HG02884 (cell line): Measurements from ENCODE around the gene PRKAG2.

ENCODE experiments used
- ATAC-seq: cut with Tn5 transposase; IDR thresholded peaks from one replicate; pipeline ENCODE4 v1.9.1; 2021; ENCODE audit warnings: mild to moderate bottlenecking, moderate library complexity; ENCODE audit not compliant: unreplicated experiment

Gene PRKAG2

DNA sequence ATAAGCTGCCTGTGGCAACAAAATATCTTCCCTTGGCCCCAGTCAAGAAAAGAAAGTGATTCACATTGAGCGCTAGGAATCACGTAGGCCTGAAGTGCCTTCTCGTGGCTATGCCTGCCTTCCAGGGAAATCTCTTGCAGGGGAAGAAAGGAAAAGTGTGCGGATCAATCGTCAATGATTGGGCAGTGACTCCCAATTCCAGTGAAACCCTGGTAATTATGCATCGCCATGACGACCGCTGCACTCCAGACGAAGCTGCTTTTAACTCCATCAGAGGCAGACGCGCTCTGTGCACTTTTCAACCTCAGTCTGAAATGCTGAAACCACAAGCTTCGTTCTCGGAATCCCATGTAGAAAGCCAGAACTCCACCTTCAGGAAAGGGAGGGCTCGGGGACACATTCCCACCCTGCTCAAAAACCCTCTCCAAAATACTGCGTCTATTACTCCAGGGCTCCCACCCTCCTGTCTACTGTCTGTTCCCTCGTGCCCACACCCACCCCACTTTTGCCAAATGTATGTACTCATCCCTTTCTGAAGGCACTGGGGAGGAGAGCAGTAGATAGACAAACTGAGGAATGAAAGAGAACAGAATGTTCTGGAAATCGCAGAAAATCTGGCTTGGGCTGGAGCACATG is 24.2 kb upstream of the PRKAG2 start:
- ATAC-seq, result no peak

DNA sequence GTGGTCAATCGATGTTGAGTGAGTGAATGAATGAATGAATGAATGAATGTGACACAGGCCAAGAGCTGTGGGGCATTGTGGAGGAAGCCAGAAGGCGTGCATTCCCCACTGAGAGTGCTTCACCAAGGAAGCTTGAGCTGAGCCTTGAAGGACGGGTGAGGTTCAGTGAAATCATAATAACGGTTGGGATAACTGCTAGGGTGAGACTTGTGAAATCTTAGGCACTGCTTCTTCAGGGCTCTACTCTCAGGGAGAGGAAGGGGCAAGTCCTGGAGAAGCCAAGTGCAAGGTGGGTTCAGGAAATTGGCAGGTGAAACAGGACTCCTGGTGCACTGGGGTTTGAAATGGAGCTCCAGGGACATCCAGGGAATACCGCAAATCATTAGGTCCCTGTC is 23.7 kb upstream of the PRKAG2 start:
- ATAC-seq, result no peak

DNA sequence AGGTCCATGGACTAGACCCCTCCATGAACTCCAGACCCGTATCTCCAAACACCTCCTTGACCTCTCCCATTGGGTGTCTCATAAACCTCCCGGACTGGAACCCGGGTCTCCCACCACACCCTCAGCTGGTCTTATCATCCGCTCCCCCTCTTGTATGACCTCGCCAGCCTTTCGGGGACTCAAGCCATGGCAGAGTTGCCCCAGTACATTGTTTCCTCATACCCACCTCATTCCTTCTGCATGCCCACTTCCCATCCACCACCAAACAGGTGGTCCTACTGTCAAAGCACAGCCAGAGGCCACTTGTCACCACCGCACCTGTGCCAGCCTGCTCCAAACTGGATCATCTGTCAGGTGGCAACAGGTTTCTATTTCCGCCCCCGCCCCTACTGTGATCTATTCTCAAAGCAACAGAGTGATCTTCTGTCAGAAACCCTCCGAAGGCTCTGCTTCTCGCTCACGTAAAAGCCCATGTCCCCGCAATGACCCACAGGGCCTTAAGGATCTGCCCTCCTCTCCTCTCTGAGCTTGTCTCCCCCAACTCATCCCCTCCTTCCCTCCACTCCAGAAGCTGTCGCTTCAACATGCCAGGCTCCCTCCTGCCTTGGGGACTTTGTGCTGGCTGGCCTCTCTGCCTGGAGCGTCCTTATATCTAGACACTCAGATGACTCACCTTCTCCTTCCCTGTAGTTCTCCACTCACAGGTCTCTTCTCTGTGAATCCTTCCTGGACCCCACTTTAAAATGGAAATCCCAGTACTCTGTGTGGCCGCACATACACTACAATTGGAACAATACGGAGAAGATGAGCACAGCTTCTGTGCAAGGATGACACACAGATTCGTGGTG is 22.8 kb upstream of the PRKAG2 start:
- ATAC-seq, result no peak

DNA sequence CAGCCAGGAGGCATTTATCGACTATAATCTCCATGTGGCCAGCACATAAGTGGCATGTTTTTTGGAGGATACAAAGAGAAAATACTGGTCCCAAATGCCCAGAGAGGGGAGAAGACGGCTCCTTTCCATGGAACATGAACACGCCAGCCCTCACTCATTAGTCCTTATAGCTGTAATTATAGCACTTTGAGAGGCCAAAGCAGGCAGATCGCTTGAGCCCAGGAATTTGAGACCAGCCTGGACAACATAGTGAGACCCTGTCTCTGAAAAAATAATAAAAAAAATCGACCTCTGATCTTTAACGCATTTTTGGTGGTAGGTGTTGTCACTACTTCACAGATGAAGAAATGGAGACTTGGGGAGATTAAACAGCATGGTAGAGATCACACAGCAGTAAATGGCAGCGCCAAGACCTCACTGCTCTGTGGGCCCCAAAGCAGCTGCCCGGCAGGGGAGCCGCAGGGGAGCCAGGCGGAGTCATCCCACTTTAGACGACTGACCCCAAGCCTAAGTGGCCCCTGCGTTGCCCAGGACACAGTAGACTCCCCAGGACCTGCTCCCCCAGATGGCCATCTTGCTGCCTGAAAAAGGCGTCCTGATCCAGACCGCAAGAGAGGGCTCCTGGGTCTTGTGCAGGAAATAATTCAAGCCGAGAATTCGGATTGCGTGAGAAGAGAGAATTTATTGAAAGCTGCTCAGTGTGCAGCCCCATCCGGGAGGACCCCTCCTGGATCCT is 21.2 kb upstream of the PRKAG2 start:
- ATAC-seq, result no peak

DNA sequence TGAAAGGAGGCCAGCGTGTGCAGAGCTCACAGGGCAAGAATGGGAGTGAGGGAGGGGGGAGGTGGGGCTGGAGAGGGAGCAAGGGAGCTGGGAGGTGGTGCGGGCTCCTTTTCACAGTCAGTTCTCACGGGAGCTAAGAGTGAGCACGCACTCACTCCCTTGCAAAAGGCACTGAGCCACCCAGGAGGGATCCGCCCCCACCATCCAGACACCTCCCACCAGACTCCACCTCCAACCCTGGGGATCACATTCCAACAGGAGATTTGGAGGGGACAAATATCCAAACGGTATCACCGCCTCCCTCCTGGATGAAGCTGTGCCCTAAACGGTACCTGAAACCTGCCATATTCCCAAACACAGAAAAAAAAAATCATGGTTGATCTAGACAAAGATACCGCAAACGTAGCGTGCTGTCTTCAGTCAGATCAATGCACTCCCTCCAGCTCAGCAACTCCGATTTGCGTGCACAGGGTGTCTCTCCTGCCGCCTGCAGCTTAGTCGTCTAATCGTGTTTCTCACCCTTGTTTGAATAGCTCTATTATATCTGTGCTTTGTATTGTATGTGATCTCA is 20.3 kb upstream of the PRKAG2 start:
- ATAC-seq, result no peak

DNA sequence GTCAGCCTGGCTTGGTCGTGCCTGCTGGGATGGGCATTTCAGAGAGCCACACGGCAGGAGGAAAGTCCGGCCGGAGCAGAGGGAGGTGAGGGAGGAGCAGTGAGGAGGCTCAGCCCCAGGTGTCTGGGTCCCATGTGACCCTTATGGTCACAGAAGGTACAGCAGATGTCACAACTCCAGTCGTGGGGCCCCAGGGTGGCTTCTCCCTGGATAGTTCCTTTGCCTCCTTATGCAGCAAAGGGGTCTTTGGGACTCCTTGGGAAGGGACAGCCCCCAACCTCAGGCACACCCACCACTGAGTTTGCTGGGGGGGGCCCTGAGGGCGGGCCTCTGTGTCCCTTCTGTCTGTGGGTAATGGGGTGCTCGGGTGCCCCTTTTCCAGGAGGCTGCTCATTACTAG is 19.6 kb upstream of the PRKAG2 start:
- no peak for ATAC-seq

DNA sequence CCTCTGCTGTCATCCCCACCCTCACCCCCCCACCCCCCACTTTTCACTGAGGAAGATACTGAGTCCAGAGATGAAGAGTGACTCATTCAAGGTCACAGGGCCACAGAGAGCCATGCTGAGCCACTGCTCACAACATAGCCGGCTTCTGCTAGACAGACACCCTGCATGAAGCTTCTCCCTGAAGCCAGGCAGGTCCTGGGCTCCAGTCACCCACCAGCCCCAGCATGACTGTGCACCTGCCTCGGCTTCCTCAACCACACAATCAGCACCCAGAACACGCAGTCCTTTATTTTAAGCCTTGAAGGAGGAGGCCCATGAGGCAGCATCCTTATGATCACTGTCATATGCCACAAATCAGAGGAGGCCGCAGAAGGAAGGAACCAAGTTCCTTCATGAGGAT is 19.2 kb upstream of the PRKAG2 start:
- ATAC-seq, result no peak

DNA sequence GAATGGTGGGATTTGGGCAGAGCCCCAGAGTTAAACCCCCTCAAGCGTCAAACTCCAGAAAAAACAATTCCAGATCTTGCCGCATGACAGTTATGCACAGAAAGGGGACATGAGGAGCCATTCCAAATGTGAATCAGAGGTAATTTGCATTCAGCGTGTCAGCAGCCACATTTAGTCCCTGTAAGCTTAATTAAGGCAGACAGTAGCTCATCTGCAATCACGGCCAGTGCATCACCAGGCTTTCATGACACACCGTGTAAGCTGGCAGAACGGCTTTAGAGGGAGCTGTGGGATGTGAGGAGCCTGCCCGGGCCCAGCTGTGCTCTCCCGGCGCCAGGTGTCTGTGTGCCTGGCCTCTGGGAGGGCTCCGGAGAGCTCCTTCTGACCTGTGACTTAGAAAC is 18.7 kb upstream of the PRKAG2 start:
- ATAC-seq, result no peak

DNA sequence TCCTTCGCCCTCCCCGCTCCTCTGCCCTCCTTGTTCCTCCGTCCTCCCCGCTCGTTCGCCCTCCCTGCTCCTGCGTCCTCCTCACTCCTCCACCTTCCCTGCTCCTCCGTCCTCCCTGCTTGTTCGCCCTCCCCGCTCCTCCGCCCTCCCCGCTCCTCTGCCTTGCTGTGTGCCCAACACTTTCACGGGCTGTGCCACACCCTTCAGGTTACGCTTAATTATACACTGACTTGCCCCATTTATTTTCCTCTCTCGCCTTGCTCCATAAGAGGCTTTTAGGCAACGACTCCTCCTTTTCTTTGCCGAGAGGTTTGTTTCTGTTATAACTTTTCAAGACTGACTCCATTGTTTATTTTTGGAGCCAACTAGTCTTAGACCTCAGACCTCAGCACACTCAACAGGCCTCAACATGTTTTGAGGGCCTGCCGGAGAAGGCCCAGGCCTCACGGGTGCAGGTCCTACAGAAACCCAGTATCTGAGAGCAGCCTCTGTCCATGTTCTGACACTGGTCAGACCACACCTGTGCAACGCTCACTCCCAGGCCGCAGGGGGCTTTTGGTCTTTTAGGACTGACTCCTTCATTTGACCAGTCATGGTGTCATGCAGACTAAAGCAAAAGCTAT is 18.2 kb upstream of the PRKAG2 start:
- ATAC-seq, result no peak

DNA sequence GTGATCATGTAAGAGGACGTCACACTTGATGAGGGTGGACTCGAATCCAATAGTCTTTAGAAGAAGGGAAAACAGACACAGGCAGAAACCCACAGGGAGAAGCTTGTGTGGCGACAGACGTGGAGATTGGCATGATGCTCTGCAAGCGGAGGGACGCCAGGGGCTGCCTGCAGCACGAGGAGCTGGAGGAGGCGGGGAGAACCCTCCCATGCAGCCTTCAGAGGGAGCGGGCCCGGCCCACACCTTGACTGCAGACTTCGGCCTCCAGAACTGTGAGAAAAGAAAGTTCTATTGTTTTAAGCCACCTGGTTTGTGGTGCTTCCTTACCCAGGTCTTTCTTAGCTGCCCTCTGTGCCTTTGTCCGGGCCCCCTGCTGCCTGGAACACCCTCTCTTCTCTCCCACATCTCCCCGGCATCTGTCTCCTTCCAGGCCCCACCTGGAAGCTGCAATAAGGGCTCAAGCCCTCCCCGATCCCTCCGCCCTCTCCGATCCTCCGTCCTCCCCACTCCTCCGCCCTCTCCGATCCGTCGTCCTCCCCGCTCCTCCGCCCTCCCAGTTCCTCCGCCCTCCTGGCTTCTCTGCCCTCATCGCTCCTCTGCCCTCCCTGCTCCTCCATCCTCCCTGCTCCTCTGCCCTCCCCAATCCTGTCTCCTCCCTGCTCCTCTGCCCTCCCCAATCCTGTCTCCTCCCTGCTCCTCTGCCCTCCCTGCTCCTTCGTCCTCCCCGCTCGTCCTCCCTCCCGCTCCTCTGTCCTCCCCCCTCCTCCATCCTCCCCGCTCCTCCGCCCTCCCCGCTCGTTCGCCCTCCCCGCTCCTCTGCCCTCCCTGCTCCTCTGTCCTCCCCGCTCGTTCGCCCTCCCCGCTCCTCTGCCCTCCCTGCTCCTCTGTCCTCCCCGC is 17.4 kb upstream of the PRKAG2 start:
- no peak for ATAC-seq

DNA sequence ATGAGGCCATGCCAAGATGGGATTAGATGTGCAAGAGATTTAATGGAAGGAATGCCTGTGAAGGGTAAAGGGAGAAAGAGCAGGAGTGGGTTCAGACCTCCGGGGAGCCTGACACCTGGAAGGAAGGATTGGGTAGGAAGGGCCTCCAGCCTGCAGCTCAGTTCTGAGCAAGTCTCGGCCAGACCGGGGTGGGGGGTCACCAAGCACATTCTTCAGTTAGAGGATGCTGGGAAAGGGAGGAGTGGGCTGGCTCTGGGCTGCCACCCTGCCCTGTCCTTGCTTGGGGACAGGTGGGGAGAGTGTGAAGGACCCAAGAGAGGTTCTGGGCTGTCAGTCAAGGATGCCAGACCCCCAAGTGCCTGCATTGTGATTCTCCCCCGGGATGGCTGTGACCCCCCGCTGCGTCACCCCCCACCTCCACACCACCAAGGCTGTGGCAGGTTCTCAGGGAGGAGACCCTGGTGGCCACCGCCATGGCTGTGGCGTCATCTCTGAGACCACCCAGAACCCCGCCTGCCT is 16.5 kb upstream of the PRKAG2 start:
- ATAC-seq, result no peak

DNA sequence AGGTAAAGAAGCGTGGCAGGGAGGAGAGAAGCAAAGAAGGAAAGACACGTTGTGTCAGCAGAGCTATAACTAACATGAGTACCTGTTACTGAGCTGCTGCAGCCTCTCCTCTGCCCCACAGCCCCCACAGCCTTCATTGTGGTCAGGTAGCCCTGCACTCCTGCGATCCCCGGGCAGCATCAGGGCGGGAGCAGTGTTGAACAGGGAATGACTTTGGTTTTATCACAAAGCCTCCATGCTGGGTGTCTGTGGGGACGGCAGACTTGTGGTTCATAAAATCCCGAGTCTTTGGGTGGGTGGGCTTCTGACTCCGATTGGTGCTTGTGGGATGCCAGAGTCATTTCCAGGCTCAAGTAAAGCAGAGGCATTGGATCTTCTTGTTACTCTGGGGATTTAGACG is 14.8 kb upstream of the PRKAG2 start:
- ATAC-seq, result no peak

DNA sequence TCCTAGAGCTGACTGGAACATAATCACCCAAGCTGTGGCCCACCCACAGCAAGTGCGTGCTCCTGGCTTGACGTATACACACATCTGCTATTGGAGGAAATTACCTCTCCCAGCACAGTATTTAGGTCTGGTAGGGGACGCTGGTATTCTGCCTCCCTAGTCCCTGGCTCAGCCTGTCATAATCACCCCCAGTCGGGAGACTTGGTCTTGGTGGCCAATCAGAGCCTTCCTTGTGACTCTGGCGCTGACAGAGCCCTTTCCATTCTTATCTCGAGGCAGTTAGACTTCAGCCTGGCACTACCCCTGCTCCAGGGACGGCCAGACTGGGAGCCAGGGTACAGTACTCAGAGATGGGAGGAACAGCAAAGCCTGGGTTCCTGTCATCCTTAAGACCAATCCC is 14.3 kb upstream of the PRKAG2 start:
- no peak for ATAC-seq

DNA sequence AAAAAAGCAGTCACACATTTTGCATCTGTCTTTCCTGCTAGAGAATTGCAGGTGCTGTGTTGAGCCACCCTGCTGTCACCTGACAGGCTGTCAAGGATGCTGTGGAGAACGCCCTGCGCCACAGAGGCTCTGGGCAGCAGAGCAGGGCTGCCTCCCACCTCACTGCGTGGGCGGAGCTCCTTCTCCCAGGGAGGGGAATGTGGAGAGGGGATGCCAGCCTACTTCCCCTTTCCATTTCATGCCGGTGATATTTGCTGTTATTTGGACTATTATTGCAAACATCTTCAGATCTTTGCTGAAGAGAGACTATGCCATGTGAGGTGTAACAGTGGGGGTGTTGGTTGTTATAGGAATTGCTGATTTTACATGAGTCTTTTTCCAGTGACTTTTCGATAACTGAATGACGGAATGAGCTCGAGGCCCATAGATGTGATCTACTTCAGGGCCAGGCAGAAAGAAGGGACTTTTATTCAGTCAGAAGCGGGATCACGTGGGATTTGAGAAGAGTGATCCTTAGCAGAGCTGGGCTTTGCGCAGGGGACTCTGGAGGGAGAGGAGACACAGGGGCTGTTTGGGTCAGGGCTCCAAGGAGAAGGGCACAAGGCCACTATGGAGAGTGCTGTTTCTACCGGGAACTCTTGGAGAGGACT is 13.6 kb upstream of the PRKAG2 start:
- ATAC-seq, result no peak

DNA sequence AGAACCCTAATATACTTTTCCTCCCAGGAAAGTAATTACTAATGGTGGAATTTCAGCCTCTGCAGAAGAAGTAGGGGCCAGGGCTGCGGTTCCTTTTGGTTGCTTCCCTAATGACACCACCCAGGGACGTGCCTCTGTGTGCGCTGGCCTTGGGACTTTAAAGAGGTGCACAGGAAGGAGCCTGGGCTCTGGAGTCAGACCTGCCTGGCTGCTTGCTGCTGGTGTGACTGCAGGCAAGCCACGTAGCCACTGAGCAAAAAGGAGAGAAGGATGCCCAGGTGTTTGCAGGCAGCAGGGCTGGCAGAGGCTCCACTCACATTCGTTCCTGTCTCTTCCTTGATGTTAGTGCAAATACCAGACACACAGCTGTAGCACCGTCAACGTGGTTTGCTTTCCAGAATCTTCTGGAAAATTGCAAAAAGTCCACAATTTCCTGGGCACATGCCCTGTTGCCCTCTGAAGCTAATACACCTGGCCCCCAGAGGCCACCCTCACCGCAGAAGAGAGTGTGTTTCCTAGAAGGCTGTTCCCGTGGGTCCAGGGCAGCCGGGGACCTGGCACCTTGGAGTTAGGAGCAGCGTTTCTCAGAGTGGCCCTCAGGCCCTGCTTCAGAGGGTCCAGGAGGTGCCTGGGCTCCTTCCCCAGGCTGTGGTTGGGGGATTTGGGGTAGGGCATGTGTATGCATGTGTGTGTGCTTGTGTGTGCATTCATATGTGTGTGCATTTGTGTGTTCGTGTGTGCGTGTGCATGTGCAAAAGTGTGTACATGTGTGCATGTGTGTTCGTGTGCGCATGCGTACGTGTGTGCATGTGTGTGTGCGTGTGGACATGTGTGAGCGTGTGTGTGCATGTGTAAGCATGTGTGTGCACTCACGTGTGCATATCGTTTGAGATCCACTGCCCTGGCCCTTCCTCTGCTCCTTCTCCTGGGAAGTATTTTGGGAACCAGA is 12.8 kb upstream of the PRKAG2 start:
- no peak for ATAC-seq

DNA sequence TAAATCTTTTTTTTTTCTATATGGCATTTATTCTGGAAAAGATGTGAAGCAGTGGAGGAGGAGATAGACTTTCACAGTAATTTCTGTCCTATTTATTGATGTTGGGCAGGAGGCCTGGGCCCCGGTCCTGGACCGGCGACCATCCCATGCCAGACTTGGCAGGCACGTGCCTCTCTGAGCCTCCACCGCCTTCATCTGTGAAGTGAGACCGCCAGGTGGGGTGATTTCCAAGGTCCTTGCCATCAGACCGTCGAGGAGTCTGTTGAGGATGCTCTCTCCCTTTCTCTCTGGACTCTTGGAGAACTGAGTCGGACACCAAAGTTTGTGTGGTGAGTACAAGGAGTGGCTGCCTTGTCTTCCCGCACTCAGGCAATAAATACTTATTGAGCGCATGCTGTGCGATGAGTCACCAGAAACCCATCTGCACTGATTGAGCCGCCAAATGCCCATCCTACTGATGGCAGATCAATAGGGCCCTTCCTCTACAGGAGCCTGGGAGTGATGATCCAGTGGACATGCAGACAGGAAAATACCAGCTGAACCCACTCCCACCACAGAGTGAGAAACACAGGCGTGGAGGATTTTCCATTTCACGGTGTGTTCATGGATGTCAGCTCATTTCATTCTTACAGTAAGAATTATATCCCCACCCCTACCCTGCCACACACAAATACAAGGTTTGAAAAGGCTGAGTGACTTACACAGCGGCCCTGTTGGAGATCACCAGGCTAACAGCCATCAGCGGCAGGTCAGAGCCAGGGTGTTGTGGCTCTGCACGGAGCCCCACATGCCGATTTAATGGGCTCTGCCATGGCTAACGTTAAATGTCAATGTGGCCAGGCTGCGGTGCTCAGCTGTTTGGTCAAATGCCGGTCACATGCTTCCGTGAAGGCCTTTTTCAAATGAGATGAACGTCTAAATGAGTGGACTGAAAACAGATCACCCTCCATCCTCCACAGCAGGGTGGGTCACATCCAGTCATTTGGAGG is 11.5 kb upstream of the PRKAG2 start:
- no peak for ATAC-seq

DNA sequence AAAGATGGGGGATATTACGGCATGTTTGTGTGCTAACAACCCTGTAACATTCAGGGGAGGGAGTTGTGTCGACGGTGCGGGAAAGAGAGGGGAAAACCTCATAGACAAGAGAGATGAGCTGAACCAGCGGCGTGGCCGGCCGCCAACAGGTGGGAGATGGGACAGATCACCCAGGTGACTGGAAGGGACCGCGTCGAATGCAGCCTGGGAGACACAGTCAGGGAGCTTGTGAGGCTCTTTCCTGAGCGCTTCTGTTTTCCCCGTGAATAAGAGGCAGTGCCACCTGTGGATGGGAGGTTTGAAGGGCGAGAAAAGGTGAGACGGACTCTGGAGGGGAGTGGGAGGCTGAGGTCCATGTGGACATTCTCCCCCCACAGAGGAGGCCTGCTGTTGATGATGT is 9.9 kb upstream of the PRKAG2 start:
- no peak for ATAC-seq
